ENCODE data around the gene SMAP2. TPM values are rescaled to one million over a fixed set of nuclear protein-coding genes. Genes with fewer than 3 reads are reported as not detected.
A peak's percentile ranks its signal among the peaks of the same experiment; 100 is the strongest.

The SMAP2 gene
- total RNA-seq, 4 donors from 2014 or later, result 36.7 to 55.2 (median 45.1) TPM

GRCh38 chr1:40393173-40393572 lies 19.6 kb downstream of the SMAP2 start:
- H3K36me3 ChIP-seq, result no peaks in the 10 kb centered on the region
- peak in 1 of 2 donors; percentile 20 for TF ChIP-seq EP300 (IDR thresholded peaks at IDR 0.05)
- no peak for TF ChIP-seq POLR2A (IDR thresholded peaks at IDR 0.05)
- TF ChIP-seq CTCF (IDR thresholded peaks at IDR 0.05), result no peak
- H3K27me3 ChIP-seq, result no peaks in the 10 kb centered on the region
- peak overlapping the region in 2 of 4 donors; percentile 56 to 84 for H3K27ac ChIP-seq
- no peak for DNase-seq (ENCODE audit: low spot score in 2 of 2)
- H3K4me1 ChIP-seq, result peaks cover 0 to 62% (median 36%) of the 10 kb centered on the region in 4 donors
- WGBS, 2 donors, result 75 to 80% methylated on average over 3 of the region's 3 CpGs
- H3K9me3 ChIP-seq, result no peaks in the 10 kb centered on the region
- no peak overlapping the region for H3K4me3 ChIP-seq

- peak overlapping the region; percentile 20 to 76 (median 58) for H3K27ac ChIP-seq
- 69 to 78% methylated on average over 3 of the region's 3 CpGs for WGBS, 2 donors
These were observed 21.1 kb downstream of the SMAP2 start for GRCh38 chr1:40394491-40395172.

GRCh38 chr1:40395190-40396175 lies 22.0 kb downstream of the SMAP2 start:
- Histone ChIP-seq H3K4me1 (peaks cover 0 to 47% (median 19%) of the 10 kb centered on the region in 4 donors), H3K27ac (peak overlapping the region; percentile 20 to 76 (median 58)), H3K27me3 (no peaks in the 10 kb centered on the region), H3K4me3 (no peak overlapping the region), H3K9me3 (no peaks in the 10 kb centered on the region), H3K36me3 (no peaks in the 10 kb centered on the region)
- no peak for DNase-seq (ENCODE audit: low spot score in 2 of 2)
- 90 to 94% methylated on average over 3 of the region's 3 CpGs for WGBS, 2 donors
- no peak for TF ChIP-seq EP300 (IDR thresholded peaks at IDR 0.05)
- TF ChIP-seq POLR2A (IDR thresholded peaks at IDR 0.05), result no peak
- TF ChIP-seq CTCF (IDR thresholded peaks at IDR 0.05), result no peak

More at GRCh38 chr1:40394491-40395172, 21.1 kb downstream of the SMAP2 start:
- DNase-seq (ENCODE audit: low spot score in 2 of 2), result no peak
- Histone ChIP-seq H3K9me3 (no peaks in the 10 kb centered on the region), H3K4me1 (peaks cover 0 to 54% (median 26%) of the 10 kb centered on the region in 4 donors), H3K4me3 (no peak overlapping the region), H3K27me3 (no peaks in the 10 kb centered on the region), H3K36me3 (no peaks in the 10 kb centered on the region)
- TF ChIP-seq EP300 (IDR thresholded peaks at IDR 0.05) (no peak), POLR2A (IDR thresholded peaks at IDR 0.05) (no peak), CTCF (IDR thresholded peaks at IDR 0.05) (no peak)

- 50 to 55% methylated on average over 1 of the region's 1 CpG for whole genome bisulfite sequencing, 2 donors
- Histone ChIP-seq H3K27ac (peak overlapping the region in 3 of 4 donors; percentile 56 to 76 (median 59)), H3K9me3 (no peaks in the 10 kb centered on the region)
These were observed 22.9 kb downstream of the SMAP2 start for GRCh38 chr1:40396420-40396819.

GRCh38 chr1:40397258-40397657 lies 23.7 kb downstream of the SMAP2 start:
- Histone ChIP-seq H3K27ac (peak overlapping the region in 3 of 4 donors; percentile 48 to 60 (median 56)), H3K4me1 (peaks cover 0 to 31% (median 8%) of the 10 kb centered on the region in 4 donors), H3K9me3 (no peaks in the 10 kb centered on the region), H3K27me3 (no peaks in the 10 kb centered on the region), H3K36me3 (no peaks in the 10 kb centered on the region), H3K4me3 (no peak overlapping the region)
- DNase-seq (ENCODE audit: low spot score in 2 of 2), result no peak
- TF ChIP-seq CTCF (IDR thresholded peaks at IDR 0.05), result no peak
- TF ChIP-seq EP300 (IDR thresholded peaks at IDR 0.05), result no peak
- no peak for TF ChIP-seq POLR2A (IDR thresholded peaks at IDR 0.05)
- WGBS, 2 donors, result 72 to 74% methylated on average over 2 of the region's 2 CpGs

More at GRCh38 chr1:40396420-40396819, 22.9 kb downstream of the SMAP2 start:
- Histone ChIP-seq H3K27me3 (no peaks in the 10 kb centered on the region), H3K4me3 (no peak overlapping the region), H3K36me3 (no peaks in the 10 kb centered on the region), H3K4me1 (peaks cover 0 to 39% (median 13%) of the 10 kb centered on the region in 4 donors)
- DNase-seq (ENCODE audit: low spot score in 2 of 2), result no peak
- TF ChIP-seq EP300 (IDR thresholded peaks at IDR 0.05), result peak; percentile 18 to 80
- no peak for TF ChIP-seq POLR2A (IDR thresholded peaks at IDR 0.05)
